AG08396 (cell line): ENCODE results near the gene MARCHF2.

Source experiments
- DNase-seq: peaks from one replicate; pipeline ENCODE4 v3.0.0; 2012; ENCODE audit warnings: low spot score, mixed read lengths

Gene MARCHF2

DNA sequence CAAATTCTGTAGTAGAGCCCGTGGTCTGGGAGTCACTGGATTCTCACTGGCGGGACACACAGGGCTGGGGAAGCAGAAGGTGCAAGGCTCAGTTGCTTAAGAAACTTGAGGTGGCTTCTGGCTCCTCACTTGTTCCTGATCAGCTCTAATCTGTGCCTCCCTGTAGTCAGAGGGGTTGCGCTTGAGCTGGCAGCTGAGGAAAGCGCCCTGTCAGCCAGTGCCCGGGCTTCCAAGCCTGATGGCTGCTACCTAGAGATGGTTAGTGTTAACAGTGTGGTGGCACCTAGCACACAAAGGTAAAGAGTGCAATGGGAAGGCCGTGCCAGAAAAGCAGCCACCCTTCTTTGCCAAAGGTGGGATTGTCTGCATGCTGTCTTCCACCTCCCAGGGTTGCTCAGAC is 40.5 kb downstream of the MARCHF2 start:
- DNase-seq, result no peak

DNA sequence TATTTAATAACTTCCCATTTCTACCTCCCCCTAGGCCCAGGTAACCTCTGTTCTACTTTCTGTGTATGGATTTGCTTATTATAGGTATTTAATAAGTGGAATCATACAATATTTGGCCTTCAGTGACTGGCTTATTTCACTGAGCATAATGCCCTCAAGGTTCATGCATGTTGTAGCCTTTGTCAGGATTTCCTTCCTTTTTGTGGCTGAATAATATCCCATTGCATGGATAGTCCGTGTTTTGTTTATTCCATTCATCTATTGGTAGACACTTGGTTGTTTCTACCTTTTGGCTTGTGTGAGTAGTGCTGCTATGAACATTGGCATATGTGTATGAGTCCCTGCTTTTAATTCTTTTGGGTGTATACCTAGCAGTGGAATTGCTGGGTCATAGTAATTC is 41.1 kb downstream of the MARCHF2 start:
- DNase-seq, result no peak

DNA sequence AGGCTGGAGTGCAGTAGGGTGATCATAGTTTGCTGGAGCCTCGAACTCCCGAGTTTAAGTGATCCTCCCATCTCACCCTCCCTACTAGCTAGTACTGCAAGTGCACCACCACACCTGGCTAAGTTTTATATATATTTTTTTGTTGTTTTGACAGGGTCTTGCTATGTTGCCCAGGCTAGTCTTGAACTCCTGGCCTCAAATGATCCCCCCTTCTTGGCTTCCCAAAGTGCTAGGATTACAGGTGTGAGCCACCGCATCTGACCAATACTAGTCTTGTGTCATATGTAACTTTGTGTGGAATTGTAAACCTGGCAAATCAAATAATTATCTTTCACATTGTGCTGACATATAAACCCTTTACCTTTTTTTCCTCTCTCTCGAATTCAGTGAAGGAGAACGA is 41.9 kb downstream of the MARCHF2 start:
- no peak for DNase-seq

DNA sequence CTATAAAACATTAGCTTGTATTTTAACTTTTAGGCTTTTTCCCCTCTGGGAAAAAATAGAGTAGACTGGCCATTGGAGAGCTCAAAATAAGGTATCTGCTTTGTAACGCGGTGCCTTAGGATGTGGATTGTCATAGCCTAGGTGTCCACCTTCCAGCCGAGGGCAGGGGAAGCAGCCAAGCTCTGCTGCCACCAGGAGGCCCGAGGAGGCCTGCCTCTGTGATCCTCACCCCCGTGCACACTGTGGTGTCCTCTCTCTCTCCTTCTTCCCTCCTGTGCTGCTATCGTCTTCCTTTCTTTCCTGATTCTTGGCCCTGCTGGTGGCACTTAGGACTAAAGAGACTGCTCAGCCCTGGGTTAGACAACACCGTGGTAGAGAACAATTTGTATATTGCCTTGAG is 43.0 kb downstream of the MARCHF2 start:
- no peak for DNase-seq

DNA sequence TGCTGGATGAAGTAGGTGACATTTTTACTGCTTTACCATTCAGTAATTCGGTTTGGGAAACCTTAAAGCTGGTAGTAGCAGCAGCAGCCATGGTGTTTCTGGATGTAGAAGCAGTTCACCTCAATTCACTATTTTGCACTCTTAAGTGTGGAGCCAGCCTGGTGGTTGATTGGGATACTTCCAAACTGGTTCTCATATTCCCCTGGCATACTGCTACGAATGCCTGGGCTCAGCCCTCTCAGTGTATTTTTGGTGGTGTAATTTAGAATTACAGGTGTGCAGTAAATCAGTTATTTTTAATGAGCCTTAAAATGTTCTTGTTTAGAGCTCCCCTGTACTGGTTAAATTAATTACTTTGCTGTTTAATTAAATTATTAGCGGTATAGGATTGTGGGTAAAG is 44.1 kb downstream of the MARCHF2 start:
- DNase-seq, result no peak

DNA sequence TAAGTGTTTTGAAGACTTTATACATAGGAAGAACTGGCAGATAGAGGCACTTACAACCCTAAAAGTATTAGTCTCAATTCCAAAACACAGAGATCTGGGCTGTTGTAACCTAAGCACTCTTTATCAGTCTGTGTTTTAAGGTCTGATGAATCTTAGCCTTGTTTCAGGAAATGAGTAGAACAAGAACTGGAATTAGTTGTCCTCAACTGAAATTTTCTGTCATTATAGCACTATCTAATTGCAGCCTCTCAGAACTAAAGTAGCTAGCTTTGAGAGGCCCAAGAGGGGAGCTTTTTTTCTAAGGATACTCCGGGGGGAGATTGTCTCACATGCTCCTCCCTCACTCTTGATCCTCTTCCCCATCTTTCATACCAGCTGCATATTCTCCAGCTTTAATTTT is 44.7 kb downstream of the MARCHF2 start:
- DNase-seq, result no peak

DNA sequence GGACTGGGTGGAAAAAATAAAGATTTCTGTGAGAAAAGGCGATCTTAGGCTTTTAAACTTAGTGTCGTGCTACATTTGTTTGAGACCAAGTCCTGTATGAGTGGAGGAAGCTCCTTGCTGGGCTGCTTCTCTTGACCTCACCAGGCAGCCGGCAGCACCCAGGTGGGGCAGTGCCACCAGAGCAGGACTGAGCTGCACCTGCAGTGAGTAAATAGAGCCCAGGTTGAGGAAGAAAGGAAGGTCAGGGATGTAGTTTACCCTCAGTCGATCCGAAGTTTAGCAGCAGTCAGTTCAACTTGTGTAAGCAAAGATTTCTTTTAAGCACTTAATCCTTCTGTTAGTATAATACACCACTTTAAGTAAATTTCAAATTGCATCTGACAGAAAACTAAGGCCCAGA is 45.3 kb downstream of the MARCHF2 start:
- no peak for DNase-seq

DNA sequence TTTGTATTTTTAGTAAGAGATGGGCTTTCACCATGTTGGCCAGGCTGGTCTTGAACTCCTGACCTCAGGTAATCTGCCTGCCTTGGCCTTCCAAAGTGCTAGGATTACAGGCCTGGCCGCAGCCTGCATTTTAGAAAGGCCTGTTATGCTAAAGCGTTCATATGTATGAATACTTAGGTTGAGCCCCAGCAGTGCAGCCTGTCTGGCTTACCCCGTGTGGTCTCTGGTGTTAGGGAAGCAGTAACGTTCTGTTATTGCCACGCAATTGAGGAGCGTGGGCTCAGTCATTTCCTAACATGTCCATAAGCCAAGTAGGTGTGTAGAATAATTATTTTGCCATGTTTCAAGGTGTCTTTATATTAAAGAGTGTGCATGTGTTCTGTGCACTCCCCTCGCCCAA is 46.0 kb downstream of the MARCHF2 start:
- DNase-seq, result no peak

DNA sequence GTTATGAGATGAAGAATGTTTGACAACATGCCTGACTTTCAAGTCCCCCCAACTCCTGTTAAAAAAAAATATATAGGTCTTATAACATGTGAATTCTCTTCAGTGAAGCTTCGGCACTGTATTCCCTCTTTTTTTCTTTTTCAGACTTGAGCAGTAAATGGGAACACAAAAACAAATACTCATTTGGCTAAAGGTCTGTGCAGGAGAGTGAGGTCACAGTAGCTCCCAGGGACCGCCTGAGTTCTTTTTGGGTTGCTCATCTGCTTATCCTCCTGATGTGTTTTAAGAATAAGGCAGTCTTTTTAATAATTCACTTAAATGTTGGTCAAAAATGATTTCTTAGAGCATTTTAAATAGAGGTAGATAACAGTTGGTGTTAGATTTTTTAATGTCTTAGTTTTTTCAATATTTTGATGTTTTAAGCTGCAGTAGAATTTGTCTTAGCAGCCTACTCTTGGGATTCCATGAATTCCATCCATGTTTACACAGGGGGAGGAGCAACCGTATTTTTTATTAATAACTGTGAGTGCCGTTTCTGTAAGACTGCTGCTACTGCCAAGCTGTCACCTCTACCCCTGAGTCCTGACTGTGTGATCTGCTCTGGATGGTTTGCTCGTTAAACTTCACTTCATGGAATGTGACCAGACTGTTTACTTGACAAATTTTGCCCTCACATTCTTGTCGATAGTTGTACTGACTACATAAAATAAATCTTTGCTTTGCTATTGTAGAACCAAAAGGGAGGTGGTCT is 46.6 kb downstream of the MARCHF2 start:
- peak; percentile 70 for DNase-seq

DNA sequence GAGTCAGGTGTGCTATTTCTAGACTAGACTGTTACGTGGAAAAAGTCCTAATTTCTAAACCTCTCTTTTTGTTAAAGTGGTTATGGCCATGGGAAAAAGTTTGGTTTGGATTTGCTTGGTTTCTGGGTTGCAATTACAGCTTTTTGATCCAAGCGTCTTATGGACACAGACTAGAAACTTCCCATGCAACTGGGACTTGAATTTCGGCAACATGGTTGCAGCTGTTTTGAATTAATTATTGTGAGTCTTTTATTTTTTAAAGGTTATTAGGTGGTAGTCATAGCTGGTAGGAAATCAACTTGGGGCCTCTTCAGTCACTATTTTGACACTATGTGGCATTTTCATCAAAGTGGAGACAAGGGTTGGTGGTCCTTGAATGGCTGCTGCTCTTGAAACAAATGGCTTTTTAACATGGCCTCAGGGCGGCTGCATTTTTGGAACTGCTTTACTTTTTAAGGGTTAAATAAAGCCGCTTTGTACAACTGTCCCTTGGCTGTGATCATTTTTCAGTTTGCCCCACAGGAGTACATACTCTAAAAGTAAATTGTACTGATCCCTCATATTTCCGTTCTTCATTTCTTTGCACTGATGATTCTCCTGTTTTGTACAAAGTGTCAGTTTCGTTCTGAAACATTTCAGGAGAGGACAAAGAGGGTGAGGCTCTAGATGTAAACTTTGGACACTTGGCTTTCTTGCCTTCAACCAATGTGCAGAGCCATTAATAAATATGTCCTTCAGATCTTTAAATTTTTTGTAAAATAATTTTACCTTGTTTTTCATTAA is 47.6 kb downstream of the MARCHF2 start:
- no peak for DNase-seq

DNA sequence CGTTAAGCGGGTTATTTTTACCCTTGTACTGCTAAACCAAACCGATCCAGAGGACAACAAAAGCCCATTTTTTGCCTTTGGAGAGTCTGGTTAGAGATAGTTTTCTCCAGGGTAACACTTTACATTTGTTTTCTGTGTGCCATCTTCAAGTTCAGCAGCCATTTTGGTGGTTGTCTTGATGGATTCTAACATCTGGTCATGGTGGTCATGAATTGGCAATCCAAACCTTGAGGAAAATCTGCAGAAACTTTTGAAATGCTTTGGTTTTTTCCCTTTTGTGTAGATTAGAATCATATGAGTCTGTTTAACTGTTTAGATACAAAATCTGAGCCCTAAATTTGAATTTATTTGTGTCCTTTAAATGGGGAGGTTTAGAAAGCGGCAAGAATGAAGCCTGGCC is 48.3 kb downstream of the MARCHF2 start:
- DNase-seq, result no peak

DNA sequence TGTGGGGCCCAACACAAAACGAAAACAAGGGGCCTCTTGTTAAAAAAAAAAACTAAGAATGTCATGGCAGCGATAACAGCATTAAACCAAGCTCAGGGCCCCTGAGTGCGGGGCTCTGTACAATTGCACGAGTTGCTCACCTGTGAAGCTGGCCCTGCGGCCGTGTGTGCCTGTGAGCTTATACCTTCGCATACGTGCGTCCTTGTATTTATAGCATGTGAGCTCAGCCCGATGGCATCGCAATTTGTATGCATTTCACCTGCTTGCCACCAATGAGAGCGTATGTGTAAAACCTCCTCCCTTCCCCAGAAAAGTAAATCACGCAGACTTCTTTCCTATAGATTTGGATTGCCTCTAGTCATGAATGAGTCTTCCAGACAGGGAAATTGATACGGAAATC is 48.8 kb downstream of the MARCHF2 start:
- DNase-seq, result no peak

DNA sequence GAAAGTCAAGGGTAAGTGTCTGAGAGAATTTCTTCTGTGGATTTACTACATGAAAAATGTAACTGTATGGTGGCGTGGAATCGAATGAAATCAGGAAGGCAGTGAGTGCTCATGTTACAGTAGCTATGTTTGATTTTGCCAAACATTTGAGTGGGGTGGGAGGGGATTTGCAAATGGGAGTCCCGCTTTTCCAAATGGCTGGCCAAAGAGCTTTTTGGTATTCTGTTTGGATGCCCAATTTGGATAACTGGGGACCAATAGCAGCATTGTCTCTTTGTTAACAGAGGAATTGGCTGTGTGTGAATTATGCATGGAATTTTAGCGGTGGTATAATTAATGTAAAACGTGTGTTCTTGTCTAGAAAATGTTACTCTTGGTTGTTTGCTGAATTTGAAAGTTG is 49.5 kb downstream of the MARCHF2 start:
- DNase-seq, result no peak

DNA sequence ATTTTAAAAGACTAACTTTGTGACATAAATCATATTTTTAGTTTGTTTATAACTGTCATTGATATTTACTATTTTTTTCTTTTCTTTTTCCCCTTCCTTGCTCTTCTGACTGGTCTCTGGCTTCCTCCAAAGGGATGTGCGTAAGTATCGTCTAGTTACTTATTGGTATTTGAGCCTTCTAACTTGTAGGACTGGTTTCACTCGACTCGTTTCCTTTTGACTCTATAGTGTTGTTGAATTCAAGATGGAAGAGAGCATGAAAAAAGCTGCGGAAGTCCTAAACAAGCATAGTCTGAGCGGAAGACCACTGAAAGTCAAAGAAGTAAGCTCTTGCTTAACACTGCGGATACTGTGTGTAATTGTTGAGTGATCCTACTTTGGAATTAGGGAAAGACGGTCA is 50.3 kb downstream of the MARCHF2 start:
- no peak for DNase-seq

DNA sequence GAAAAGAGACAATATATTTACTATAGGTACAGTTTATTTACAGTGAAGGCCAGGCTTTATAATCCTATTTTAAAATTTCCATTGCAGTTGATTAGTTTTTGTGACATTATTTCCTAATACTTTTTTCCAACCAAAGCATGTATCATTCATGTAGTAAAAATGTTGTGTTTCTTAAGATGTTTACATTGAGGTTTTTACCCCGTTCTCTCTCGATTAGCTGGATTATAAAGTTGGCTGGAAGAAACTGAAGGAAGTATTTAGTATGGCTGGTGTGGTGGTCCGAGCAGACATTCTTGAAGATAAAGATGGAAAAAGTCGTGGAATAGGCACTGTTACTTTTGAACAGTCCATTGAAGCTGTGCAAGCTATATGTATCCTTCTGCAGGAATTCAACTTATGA is 52.9 kb downstream of the MARCHF2 start:
- peak; percentile 52 for DNase-seq

DNA sequence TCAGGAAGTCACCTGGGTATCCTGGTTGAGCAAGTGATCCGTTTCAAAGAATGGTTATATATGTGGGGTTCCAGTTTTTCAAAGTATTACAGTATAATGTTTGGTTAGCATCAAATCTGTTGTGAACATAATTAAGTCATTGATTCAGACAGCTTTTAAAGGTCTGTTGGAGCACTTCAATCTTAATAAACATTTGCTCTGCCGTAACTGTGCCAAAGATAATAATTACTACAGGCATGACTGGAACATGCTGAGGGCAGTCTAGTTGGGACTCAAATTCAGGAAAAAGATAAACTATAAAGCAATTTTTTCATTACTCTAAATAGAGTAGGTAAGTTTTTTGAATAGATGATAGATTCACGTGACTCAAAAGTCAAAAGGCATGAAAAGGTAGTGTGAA is 55.0 kb downstream of the MARCHF2 start:
- DNase-seq, result no peak

DNA sequence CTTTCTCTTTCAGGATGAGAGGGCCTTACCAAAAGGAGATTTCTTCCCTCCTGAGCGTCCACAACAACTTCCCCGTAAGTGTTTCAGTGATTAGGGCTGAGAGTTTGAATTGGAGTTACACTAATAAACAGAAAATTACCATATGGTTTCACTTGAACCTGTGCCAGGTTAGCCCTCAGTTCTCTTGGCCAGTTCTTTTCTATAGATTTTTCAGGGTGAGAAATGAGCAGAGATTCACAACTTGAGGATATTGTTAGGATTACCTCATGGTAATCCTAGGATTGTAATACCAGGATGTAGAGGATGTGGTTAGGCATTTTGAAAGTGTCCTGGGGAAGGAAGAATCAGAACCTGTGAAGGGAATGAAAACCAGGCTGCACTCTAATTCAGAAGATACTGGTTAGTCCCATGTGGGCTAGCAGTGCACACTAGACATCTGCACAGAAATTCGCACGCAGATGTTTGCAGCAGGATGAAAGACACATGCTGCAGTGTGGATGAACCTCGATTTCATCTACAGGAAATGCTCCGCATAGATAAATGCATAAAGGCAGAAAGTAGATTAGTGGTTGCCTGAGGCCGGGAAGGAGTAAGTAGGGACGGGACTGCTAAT is 55.8 kb downstream of the MARCHF2 start:
- DNase-seq, result no peak

DNA sequence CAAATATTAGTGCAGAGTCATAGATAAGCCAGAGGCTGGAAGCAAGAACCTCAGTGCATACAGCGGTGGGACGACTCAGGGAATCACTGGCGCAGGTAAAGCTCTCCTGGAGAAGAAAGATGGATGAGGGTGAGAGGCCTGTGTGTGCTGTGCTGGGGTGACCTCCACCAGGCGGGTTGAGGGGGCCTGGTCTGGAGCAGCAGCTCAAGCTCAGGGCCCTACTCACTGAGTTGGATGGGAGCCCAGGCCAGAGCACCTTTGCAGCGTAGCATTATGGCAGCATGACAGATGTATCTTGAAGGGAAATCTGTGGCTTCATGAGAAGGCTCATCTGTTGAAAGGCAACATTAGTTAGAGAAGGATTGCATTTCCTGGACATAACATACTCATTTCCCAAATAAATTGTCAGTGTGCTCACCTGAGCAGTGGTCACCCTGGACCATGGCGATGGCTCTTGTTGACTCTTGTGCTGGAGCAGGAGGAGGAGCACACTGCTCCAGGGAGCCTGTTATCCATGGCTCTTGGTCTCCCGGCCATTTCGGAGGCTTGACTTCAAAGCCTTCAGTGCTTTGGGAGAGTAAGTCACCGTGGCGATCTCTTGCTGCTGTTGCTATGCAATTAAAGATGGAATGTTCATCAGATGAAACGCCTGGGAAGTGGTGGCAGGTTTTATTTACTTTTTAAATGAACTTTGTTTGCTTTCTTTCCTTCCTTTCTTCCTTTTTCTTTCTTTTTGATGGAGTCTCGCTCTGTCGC is 56.7 kb downstream of the MARCHF2 start:
- no peak for DNase-seq

DNA sequence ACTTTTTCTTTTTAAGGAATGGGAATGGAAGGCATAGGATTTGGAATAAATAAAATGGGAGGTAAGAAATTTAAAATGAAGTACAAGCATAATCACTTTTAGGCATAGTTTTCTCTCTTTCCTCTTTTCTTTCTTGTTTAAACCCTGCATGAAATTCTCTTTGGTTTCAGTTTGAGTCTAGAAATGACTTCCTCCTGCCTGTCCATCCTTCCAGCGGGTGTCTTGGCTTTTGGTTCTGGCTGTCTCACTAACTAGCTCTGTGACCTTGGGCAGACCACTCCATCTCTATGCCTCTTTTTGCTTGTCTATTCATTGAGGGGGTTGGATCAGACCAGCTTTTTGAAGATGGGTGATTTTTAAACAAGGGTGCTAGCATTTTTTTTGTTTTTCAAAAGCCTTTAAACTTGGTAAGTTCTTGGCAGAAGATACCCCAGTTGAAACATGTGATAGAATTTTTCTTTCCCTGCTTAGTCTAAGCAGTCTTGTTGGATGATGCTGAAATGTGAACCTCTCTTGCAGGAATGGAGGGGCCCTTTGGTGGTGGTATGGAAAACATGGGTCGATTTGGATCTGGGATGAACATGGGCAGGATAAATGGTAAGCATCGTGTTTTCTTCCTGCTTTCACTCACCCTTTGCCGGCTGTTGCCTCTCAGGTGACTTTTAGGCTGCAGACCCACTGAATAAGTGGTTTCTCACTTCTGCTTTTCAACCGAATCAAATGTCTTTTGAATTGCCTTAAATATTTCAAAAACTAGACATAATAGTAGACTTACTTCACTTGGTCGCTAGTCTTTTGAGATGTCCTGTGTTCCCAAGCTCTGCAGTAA is 60.8 kb downstream of the MARCHF2 start:
- no peak for DNase-seq

DNA sequence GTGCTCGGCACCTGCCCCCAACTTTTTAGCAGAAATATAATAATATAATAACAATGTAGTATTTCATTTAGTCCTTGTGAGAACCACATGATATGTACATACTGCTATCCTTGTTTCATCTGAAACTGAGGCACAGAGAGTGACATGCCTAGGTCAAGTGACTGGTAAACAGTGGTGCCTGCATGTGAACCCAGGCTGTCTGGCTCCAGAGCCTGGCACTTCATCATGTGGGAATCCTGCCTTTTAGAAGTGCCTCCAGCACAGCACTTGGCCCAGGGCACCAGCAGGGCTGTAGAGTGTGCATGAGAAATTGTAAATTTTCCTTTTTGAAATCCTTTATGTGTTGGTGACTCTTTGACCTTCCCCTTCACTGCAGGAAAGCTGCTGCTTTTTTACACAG is 61.9 kb downstream of the MARCHF2 start:
- DNase-seq, result no peak

DNA sequence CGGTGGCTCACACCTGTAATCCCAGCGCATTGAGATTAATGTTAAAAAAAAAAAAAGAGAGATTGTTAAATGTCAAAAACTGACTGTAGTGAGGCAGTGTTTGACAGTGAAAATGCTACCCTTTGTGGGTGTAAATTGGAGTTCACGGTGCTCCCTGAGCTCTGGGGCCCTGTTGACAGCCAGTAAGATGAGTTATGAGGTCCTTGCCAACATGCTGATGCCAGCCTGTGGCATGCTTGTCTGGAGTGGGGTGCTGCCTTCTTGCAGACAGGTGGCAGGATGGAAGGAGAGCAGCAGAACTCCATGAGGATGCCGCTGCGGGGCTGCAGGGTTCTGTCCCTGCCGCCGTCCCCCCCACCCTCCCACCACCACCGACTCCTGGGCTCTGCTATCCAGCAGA is 63.4 kb downstream of the MARCHF2 start:
- no peak for DNase-seq

DNA sequence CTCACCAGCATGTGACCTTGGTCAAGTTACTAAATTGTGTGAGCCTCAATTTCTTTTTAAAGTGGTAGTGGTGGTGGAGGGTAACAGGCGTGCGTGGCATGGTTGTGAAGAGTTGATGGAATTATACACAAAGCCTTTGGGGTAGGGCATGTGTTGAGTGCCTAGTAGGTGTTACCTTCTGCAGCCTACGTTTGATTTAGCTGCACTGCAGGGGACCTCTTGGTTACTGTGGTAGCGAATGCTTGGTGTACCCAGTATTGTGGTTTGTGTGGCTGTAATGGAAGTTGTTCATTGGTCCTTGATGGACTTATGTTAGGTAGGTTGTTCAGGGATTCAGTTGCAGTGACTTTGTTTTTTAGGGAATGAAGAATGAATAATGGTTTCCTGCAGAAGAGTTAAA is 64.8 kb downstream of the MARCHF2 start:
- DNase-seq, result no peak
